Activated naive CD8-positive, alpha-beta T cell treated with anti-CD3 and anti-CD28 coated beads for 36 hours (primary cell): ENCODE results near the gene KLHL29. TPM values are rescaled to one million over a fixed set of nuclear protein-coding genes. Genes with fewer than 3 reads are reported as not detected.

Experiments used
- DNase-seq: peaks from one replicate; pipeline ENCODE4 v3.0.0; 2021
- H3K27ac Mint-ChIP-seq: one replicate; pipeline ENCODE4 v1.8.0; 2022; ENCODE audit warnings: mild to moderate bottlenecking, moderate library complexity, mixed read lengths
- H3K27me3 Mint-ChIP-seq: one replicate; pipeline ENCODE4 v1.8.0; 2022; ENCODE audit warnings: mild to moderate bottlenecking, mixed read lengths
- H3K36me3 Mint-ChIP-seq: one replicate; pipeline ENCODE4 v1.8.0; 2021; ENCODE audit warnings: mild to moderate bottlenecking, mixed read lengths
- H3K4me1 Mint-ChIP-seq: one replicate; pipeline ENCODE4 v1.8.0; 2021; ENCODE audit warnings: mixed read lengths
- H3K4me3 Mint-ChIP-seq: one replicate; pipeline ENCODE4 v1.8.0; 2022; ENCODE audit warnings: mild to moderate bottlenecking, moderate library complexity, mixed read lengths
- H3K9me3 Mint-ChIP-seq: one replicate; pipeline ENCODE4 v1.8.0; 2022; ENCODE audit warnings: mixed read lengths
- total RNA-seq, 2 experiments: library from RNA; stranded (reverse); gene quantifications; one replicate each; pipeline ENCODE4 v1.2.3, GENCODE V29; 2021

The KLHL29 gene
- total RNA-seq, 2 experiments from 2014 or later = 1.2 to 1.5 TPM

- no peak overlapping the region for H3K27ac Mint-ChIP-seq
- no peak overlapping the region for H3K4me3 Mint-ChIP-seq
- H3K36me3 Mint-ChIP-seq = no peaks in the 10 kb centered on the region
- H3K4me1 Mint-ChIP-seq = no peaks in the 10 kb centered on the region
- no peak for DNase-seq
- no peaks in the 10 kb centered on the region for H3K9me3 Mint-ChIP-seq
- H3K27me3 Mint-ChIP-seq = peaks cover 11% of the 10 kb centered on the region
These were observed 127.8 kb downstream of the KLHL29 start for GRCh38 chr2:23512778-23513177.

GRCh38 chr2:23513245-23513871, 128.4 kb downstream of the KLHL29 start:
- Mint-ChIP-seq H3K27ac (no peak overlapping the region), H3K27me3 (peaks cover 11% of the 10 kb centered on the region), H3K36me3 (no peaks in the 10 kb centered on the region), H3K4me1 (no peaks in the 10 kb centered on the region), H3K9me3 (no peaks in the 10 kb centered on the region), H3K4me3 (no peak overlapping the region)
- no peak for DNase-seq

DNA sequence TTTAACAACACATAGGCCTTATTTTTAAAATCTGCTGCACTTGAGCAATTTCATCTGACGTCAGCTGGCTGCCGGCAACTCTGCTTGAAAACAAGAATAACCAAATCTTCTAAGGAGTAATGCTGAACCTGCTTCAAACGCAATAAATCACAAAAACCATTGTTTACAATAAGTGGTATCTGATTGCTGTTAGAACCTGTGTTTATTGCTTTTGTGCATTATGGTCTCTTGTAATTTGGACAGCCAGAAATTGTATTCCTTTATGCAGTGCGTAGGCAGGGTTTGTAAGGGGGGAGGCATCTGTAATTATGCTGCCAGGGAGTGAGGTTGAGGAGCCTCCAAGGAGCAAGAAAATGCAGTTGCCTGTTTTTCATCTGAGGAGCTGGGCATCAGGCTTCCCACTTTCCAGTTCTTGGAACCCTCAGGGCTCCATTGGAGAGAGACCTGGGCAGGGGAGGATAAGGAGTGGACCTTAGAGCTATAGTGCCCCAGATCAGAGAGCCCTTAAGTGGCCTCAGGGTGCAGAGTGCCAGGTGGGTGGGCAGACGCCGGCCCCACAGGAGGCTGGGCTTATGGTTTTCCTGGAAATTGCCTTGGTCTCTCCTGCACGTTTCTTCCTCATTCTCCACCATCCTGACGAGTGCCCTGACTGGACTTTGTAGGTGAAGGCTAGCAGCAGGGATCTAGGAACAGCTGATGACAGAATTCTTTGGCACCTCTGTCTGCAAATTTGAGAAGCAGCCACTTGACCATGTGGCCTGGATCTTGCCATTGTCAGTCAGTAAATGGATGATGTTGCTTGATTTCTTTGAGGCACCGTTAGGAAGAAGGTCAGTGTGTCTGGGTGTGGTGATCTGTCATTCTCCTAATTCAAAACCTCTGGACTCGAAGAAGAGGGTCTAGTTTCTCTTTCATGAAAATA, 129.2 kb downstream of the KLHL29 start:
- no peak overlapping the region for H3K4me3 Mint-ChIP-seq
- no peaks in the 10 kb centered on the region for H3K9me3 Mint-ChIP-seq
- no peaks in the 10 kb centered on the region for H3K36me3 Mint-ChIP-seq
- H3K27me3 Mint-ChIP-seq = peaks cover 11% of the 10 kb centered on the region
- DNase-seq = no peak
- H3K27ac Mint-ChIP-seq = no peak overlapping the region
- H3K4me1 Mint-ChIP-seq = no peaks in the 10 kb centered on the region

GRCh38 chr2:23516520-23517256, 131.7 kb downstream of the KLHL29 start:
- no peaks in the 10 kb centered on the region for H3K4me1 Mint-ChIP-seq
- peaks cover 7% of the 10 kb centered on the region for H3K27me3 Mint-ChIP-seq
- H3K27ac Mint-ChIP-seq = no peak overlapping the region
- no peaks in the 10 kb centered on the region for H3K9me3 Mint-ChIP-seq
- no peaks in the 10 kb centered on the region for H3K36me3 Mint-ChIP-seq
- no peak overlapping the region for H3K4me3 Mint-ChIP-seq
- no peak for DNase-seq

GRCh38 chr2:23518481-23519333, 133.7 kb downstream of the KLHL29 start:
- Mint-ChIP-seq H3K4me3 (no peak overlapping the region), H3K36me3 (no peaks in the 10 kb centered on the region), H3K27me3 (peaks cover 7% of the 10 kb centered on the region), H3K9me3 (no peaks in the 10 kb centered on the region), H3K27ac (no peak overlapping the region), H3K4me1 (no peaks in the 10 kb centered on the region)
- no peak for DNase-seq

DNA sequence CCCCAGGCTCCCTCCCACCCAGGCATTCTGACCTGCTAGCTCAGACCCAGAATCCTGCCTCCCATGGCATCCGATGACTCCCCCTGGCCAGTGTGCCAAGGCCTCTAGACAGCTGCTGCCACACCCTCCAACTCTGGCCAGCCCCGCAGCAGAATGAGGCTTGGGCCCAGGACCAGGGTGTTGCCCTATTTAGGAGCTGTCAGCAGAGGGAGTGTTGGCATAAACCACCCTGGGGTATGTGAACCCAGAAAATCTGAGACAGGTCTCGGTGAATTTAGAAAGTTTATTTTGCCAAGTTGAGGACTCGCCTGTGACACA, 134.3 kb downstream of the KLHL29 start:
- Mint-ChIP-seq H3K4me1 (no peaks in the 10 kb centered on the region), H3K4me3 (no peak overlapping the region), H3K36me3 (no peaks in the 10 kb centered on the region), H3K27me3 (peaks cover 7% of the 10 kb centered on the region), H3K9me3 (no peaks in the 10 kb centered on the region), H3K27ac (no peak overlapping the region)
- DNase-seq = no peak

DNA sequence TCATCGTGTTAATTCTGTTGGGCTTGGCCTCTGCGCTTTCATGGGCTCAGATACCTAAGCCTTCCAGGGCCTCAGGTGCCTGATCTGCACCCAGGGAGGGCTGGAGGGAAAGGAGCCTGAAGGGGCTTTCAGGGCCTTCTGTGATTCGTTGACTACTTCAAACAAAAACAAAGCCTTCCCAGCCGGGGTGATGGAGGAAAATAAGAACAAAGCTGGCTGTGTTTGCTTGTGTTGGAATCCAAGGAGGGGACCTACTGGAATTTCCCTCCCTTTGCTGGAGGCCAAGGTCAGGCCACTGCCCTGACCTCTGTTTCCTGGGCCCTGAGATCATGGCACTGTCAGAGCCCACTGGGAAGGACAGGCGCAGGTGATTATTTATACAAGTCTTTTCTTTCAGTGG, 135.3 kb downstream of the KLHL29 start:
- no peak for DNase-seq
- Mint-ChIP-seq H3K36me3 (no peaks in the 10 kb centered on the region), H3K4me3 (no peak overlapping the region), H3K9me3 (no peaks in the 10 kb centered on the region), H3K27me3 (peaks cover 6% of the 10 kb centered on the region), H3K4me1 (no peaks in the 10 kb centered on the region), H3K27ac (no peak overlapping the region)

- no peak overlapping the region for H3K27ac Mint-ChIP-seq
- peaks cover 3% of the 10 kb centered on the region for H3K27me3 Mint-ChIP-seq
- no peak overlapping the region for H3K4me3 Mint-ChIP-seq
- DNase-seq = no peak
- peaks cover 4% of the 10 kb centered on the region for H3K4me1 Mint-ChIP-seq
- no peaks in the 10 kb centered on the region for H3K36me3 Mint-ChIP-seq
- H3K9me3 Mint-ChIP-seq = peaks cover 2% of the 10 kb centered on the region
These were observed 136.1 kb downstream of the KLHL29 start for GRCh38 chr2:23521060-23521459.

DNA sequence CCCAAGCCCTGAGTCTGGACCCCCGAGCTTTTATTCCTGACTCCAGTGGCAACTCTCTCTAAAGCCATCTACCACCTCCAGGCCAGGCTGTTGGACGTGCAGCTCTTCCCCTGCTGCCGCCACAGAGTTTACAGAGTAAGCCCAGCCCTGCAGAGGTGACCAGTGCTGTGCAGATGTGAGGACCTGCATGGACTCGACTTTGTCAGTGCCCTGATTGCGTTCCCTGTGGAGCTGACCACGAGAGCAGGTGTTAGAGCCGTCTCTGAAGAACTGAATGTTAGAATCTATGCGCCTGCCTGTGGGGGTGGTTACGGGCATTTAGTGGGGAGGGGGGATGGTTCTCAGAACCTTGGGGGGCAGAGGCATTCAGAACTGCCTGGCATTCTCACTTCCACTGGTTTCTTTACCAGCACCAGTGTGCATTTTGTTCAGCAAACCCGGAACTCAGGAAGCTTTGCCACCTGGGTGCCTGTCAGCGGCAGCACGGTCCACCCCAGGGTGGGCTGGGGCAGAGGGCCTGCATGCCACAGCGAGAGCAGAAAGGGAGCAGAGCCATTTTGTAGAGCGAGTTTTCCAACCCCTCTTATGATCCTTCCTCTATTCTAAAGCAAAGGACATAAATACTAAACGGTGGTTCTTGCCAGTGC, 137.9 kb downstream of the KLHL29 start:
- H3K27ac Mint-ChIP-seq = no peak overlapping the region
- peaks cover 2% of the 10 kb centered on the region for H3K9me3 Mint-ChIP-seq
- H3K36me3 Mint-ChIP-seq = no peaks in the 10 kb centered on the region
- H3K4me3 Mint-ChIP-seq = no peak overlapping the region
- H3K27me3 Mint-ChIP-seq = peaks cover 3% of the 10 kb centered on the region
- no peak for DNase-seq
- peaks cover 10% of the 10 kb centered on the region for H3K4me1 Mint-ChIP-seq

DNA sequence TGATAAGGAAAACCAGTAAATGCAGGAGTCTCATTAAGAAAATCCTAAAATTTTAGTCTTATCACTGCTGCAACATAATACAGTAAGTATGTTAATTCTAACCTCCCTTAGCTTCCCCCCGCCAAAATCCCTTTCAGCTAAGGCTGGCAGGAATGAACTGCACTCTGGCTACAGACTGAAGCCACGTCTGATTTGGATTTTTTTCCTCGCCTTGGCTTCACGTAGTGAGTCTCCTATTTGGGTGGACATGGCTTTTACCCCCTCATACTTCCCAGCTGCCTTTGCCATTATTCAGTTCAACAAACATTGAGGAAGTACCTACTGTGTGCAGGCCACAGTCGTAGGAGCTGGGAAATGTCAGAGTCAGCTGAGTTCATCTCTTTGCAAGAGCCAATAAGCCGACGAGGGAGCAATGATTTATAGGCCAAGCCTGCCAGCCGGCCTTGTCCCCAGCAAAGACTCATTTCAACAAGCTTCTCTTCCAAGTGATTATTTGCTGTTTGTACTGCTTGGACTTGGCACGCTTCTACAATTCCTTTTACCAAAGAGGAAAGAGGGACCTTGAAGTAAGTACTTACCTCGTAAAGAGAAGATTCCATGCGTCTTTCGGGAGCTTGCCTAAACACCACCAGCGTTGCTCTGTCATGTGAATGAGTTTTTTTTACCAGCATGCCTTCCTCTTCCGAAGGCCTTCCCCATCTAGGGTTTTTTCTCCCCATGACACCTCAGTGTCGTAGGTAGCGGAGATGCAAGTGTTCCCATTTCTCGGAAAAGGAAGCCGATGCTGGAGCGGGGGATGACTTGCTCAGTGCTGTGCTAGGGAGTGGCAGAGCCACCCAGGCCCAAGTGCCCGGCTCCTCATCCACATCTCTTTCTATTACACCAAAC, 138.6 kb downstream of the KLHL29 start:
- H3K9me3 Mint-ChIP-seq = peaks cover 2% of the 10 kb centered on the region
- DNase-seq = no peak
- peaks cover 3% of the 10 kb centered on the region for H3K27me3 Mint-ChIP-seq
- H3K4me3 Mint-ChIP-seq = no peak overlapping the region
- H3K27ac Mint-ChIP-seq = no peak overlapping the region
- peaks cover 10% of the 10 kb centered on the region for H3K4me1 Mint-ChIP-seq
- H3K36me3 Mint-ChIP-seq = no peaks in the 10 kb centered on the region

- Mint-ChIP-seq H3K4me1 (peaks cover 10% of the 10 kb centered on the region), H3K4me3 (no peak overlapping the region), H3K36me3 (no peaks in the 10 kb centered on the region), H3K27ac (no peak overlapping the region), H3K27me3 (peaks cover 3% of the 10 kb centered on the region), H3K9me3 (peaks cover 2% of the 10 kb centered on the region)
- DNase-seq = no peak
These were observed 139.3 kb downstream of the KLHL29 start for GRCh38 chr2:23524261-23524706.

GRCh38 chr2:23525137-23525765, 140.3 kb downstream of the KLHL29 start:
- Mint-ChIP-seq H3K27me3 (peaks cover 3% of the 10 kb centered on the region), H3K4me1 (peaks cover 10% of the 10 kb centered on the region), H3K9me3 (peaks cover 2% of the 10 kb centered on the region), H3K27ac (no peak overlapping the region), H3K4me3 (no peak overlapping the region), H3K36me3 (no peaks in the 10 kb centered on the region)
- DNase-seq = no peak

- Mint-ChIP-seq H3K4me1 (peaks cover 10% of the 10 kb centered on the region), H3K4me3 (peak overlapping the region; percentile 29), H3K27ac (peak overlapping the region; percentile 62), H3K27me3 (peaks cover 3% of the 10 kb centered on the region), H3K36me3 (no peaks in the 10 kb centered on the region), H3K9me3 (peaks cover 2% of the 10 kb centered on the region)
- DNase-seq = peak; percentile 51
These were observed 141.1 kb downstream of the KLHL29 start for GRCh38 chr2:23526114-23526513.
